HCT116 (cell line): ENCODE data around the gene PHOX2A. TPM values are rescaled to one million over a fixed set of nuclear protein-coding genes. Genes with fewer than 3 reads are reported as not detected.

Source experiments
- ATAC-seq: fragments of 200-7000 bp; cut with Tn5 transposase; 2 replicates; pipeline ENCODE4 v1.9.1; 2020; ENCODE audit warnings: mild to moderate bottlenecking, moderate library complexity
- BruUV-seq: library from RNA; stranded (reverse); fragments of 400-500 nt; replicated peaks from 2 replicates; lab custom pipeline; 2021; lab: Mats Ljungman, UMichigan
- CTCF ChIA-PET: fragments of 300-600 bp; sonication (Branson Sonifier 250); formaldehyde crosslinking; loops from one replicate; lab custom pipeline; 2021; ENCODE audit warnings: antibody characterized with exemption; lab: Charles Lee
- POLR2A ChIA-PET: fragments of 300-600, 350-600 bp; sonication (Branson Sonifier 250); formaldehyde crosslinking; loops from one replicate; lab custom pipeline; 2021; ENCODE audit warnings: antibody characterized with exemption; lab: Charles Lee
- RAD21 ChIA-PET, 2 experiments: fragments of 300-600 bp; sonication (Branson Sonifier 250); formaldehyde crosslinking; loops; one replicate each; lab custom pipeline; 2023; ENCODE audit warnings: low total read pairs in 2 of 2; ENCODE audit not compliant: uncharacterized antibody in 2 of 2, unreplicated experiment in 2 of 2, low non-redundant PET in 1 of 2; lab: Charles Lee
- DNase-seq: peaks from one replicate; pipeline ENCODE4 v3.0.0-alpha.2; 2010; ENCODE audit warnings: low read depth, low spot score
- H2AFZ ChIP-seq: fragments of 200-600 bp; shearing (Covaris generic), sonication (generic); 2 replicates; pipeline ENCODE4 v1.6.1; 2017; ENCODE audit warnings: low read depth, mixed run types, mixed read lengths, antibody characterized with exemption, low read length; ENCODE audit not compliant: poor library complexity, severe bottlenecking
- H3K27ac ChIP-seq: 2 replicates; pipeline ENCODE4 v1.5.1; 2012; ENCODE audit warnings: low read depth, low read length
- H3K27me3 ChIP-seq: fragments of 200-600 bp; sonication (generic); 2 replicates; pipeline ENCODE4 v1.6.1; 2016; ENCODE audit warnings: mixed run types, low read length, mixed read lengths; ENCODE audit not compliant: insufficient read depth
- H3K36me3 ChIP-seq, 2 experiments: fragments of 200-500 bp in 1 of 2; fragments of 200-600 bp in 1 of 2; sonication (Bioruptor generic) in 1 of 2; sonication (generic) in 1 of 2; 2 replicates each; pipeline versions ENCODE4 v1.5.1 to v1.6.1; 2014 to 2016; ENCODE audit warnings: low read length in 2 of 2, inconsistent platforms in 1 of 2, mixed read lengths in 1 of 2, mixed run types in 1 of 2; ENCODE audit not compliant: insufficient read depth in 2 of 2, control insufficient read depth in 1 of 2
- H3K4me1 ChIP-seq, 2 experiments: fragments of 200-600 bp in 1 of 2; sonication (generic) in 1 of 2; 2 replicates each; pipeline versions ENCODE4 v1.5.1 to v1.6.1; 2012 to 2017; ENCODE audit warnings: low read length in 2 of 2, inconsistent platforms in 1 of 2, mild to moderate bottlenecking in 1 of 2, mixed read lengths in 1 of 2, mixed run types in 1 of 2, moderate library complexity in 1 of 2; ENCODE audit not compliant: insufficient read depth in 2 of 2, control insufficient read depth in 1 of 2
- H3K4me2 ChIP-seq: fragments of 200-600 bp; sonication (generic); 2 replicates; pipeline ENCODE4 v1.6.1; 2017; ENCODE audit warnings: mixed run types, low read length, mixed read lengths
- H3K4me3 ChIP-seq, 2 experiments: fragments of 200-600 bp in 1 of 2; sonication (generic) in 1 of 2; replicated peaks in 1 of 2; 2 replicates each; pipeline ENCODE4 v1.5.1; 2011 to 2016; ENCODE audit warnings: low read length in 2 of 2, control low read depth in 1 of 2, low read depth in 1 of 2, mild to moderate bottlenecking in 1 of 2, mixed read lengths in 1 of 2, mixed run types in 1 of 2
- H3K79me2 ChIP-seq: fragments of 200-600 bp; sonication (generic); 2 replicates; pipeline ENCODE4 v1.6.1; 2017; ENCODE audit warnings: mild to moderate bottlenecking, mixed run types, low read length, moderate library complexity, mixed read lengths; ENCODE audit not compliant: insufficient read depth
- H3K9ac ChIP-seq: fragments of 200-600 bp; sonication (generic); 2 replicates; pipeline ENCODE4 v1.6.1; 2016; ENCODE audit warnings: low read length, mixed read lengths
- H3K9me2 ChIP-seq: fragments of 200-600 bp; sonication (generic), shearing (Covaris generic); 2 replicates; pipeline ENCODE4 v1.6.1; 2017; ENCODE audit warnings: mixed run types, mild to moderate bottlenecking, moderate library complexity; ENCODE audit not compliant: insufficient read depth
- H3K9me3 ChIP-seq, 2 experiments: fragments of 200-500 bp in 1 of 2; fragments of 200-600 bp in 1 of 2; sonication (Bioruptor generic) in 1 of 2; sonication (generic) in 1 of 2; 2 replicates each; pipeline ENCODE4 v1.6.1; 2014 to 2017; ENCODE audit warnings: low read length in 2 of 2, mixed read lengths in 2 of 2, inconsistent platforms in 1 of 2, low read depth in 1 of 2, mild to moderate bottlenecking in 1 of 2, mixed run types in 1 of 2, moderate library complexity in 1 of 2; ENCODE audit not compliant: control insufficient read depth in 1 of 2, insufficient read depth in 1 of 2
- H4K20me1 ChIP-seq: fragments of 200-600 bp; sonication (generic), shearing (Covaris generic); 2 replicates; pipeline ENCODE4 v1.6.1; 2017; ENCODE audit warnings: mixed run types, mild to moderate bottlenecking, moderate library complexity; ENCODE audit not compliant: insufficient read depth
- CEBPB ChIP-seq: IDR thresholded peaks from 2 replicates; pipeline ENCODE4 v1.6.1; 2012; ENCODE audit warnings: low read depth
- ELF1 ChIP-seq: IDR thresholded peaks from 2 replicates; pipeline ENCODE4 v1.6.1; 2012; ENCODE audit warnings: low read depth, borderline replicate concordance
- EZH2 ChIP-seq: fragments of 200-600 bp; sonication (generic); IDR thresholded peaks from 2 replicates; pipeline ENCODE4 v1.6.1; 2017; ENCODE audit warnings: antibody characterized with exemption, mixed run types
- EZH2phosphoT487 ChIP-seq: fragments of 200-600 bp; IDR thresholded peaks from 2 replicates; pipeline ENCODE4 v1.6.1; 2018; ENCODE audit warnings: antibody characterized with exemption, borderline replicate concordance
- FOSL1 ChIP-seq: IDR thresholded peaks from 2 replicates; pipeline ENCODE4 v1.6.1; 2012; ENCODE audit warnings: low read depth
- JUND ChIP-seq: IDR thresholded peaks from 2 replicates; pipeline ENCODE4 v1.6.1; 2012
- POLR2A ChIP-seq: IDR thresholded peaks from 2 replicates; pipeline ENCODE4 v1.7.0; 2011; ENCODE audit warnings: borderline replicate concordance; ENCODE audit not compliant: insufficient read depth, insufficient read length; ENCODE audit errors: extremely low read depth
- SP1 ChIP-seq: IDR thresholded peaks from 2 replicates; pipeline ENCODE4 v1.6.1; 2012; ENCODE audit warnings: low read depth
- TCF7L2 ChIP-seq: IDR thresholded peaks from 2 replicates; pipeline ENCODE4 v1.7.0; 2011; ENCODE audit warnings: borderline replicate concordance, inconsistent platforms; ENCODE audit not compliant: insufficient read depth, insufficient read length; ENCODE audit errors: extremely low read depth
- YY1 ChIP-seq: IDR thresholded peaks from 2 replicates; pipeline ENCODE4 v1.6.1; 2011; ENCODE audit warnings: low read length, low read depth, moderate library complexity, mild to moderate bottlenecking; ENCODE audit not compliant: insufficient replicate concordance; ENCODE audit errors: extremely low read depth
- ZFX ChIP-seq: fragments of 450-650 bp; IDR thresholded peaks from 2 replicates; pipeline ENCODE4 v1.6.1; 2017
- ZNF274 ChIP-seq: fragments of 200-500 bp; sonication (Bioruptor generic); IDR thresholded peaks from 2 replicates; pipeline ENCODE4 v1.6.1; 2014; ENCODE audit warnings: mild to moderate bottlenecking, low read depth, low read length, inconsistent platforms
- intact Hi-C: fragments of 100-400 bp; cut with micrococcal nuclease; formaldehyde crosslinking; loops from 2 replicates; pipeline ENCODE4 v1.10.0; 2022
- total RNA-seq: library from RNA; stranded (reverse); gene quantifications from one replicate; pipeline ENCODE4 v1.2.1, GENCODE V29; 2021; ENCODE audit not compliant: unreplicated experiment
- TF ChIP-seq, protein P1 (sequence below), 3 experiments: fragments of 200-600 bp in 1 of 3; sonication (generic) in 1 of 3; IDR thresholded peaks in 2 of 3; conservative IDR thresholded peaks in 1 of 3; 2 replicates each; pipeline ENCODE4 v1.5.1; 2012 to 2017; ENCODE audit warnings: low read depth in 2 of 3, low read length in 2 of 3, antibody characterized with exemption in 1 of 3, borderline replicate concordance in 1 of 3, control low read depth in 1 of 3, mild to moderate bottlenecking in 1 of 3, mixed read lengths in 1 of 3, mixed run types in 1 of 3, moderate library complexity in 1 of 3; ENCODE audit not compliant: insufficient read depth in 1 of 3
- TF ChIP-seq, protein P2 (sequence below): IDR thresholded peaks from 2 replicates; pipeline ENCODE4 v1.6.1; 2012
- TF ChIP-seq, protein P3 (sequence below): IDR thresholded peaks from 2 replicates; pipeline ENCODE4 v1.6.1; 2011; ENCODE audit warnings: mild to moderate bottlenecking, low read length, moderate library complexity; ENCODE audit not compliant: insufficient replicate concordance; ENCODE audit errors: extremely low read depth

The PHOX2A gene
- total RNA-seq, 1 experiment from 2014 or later = not detected

DNA sequence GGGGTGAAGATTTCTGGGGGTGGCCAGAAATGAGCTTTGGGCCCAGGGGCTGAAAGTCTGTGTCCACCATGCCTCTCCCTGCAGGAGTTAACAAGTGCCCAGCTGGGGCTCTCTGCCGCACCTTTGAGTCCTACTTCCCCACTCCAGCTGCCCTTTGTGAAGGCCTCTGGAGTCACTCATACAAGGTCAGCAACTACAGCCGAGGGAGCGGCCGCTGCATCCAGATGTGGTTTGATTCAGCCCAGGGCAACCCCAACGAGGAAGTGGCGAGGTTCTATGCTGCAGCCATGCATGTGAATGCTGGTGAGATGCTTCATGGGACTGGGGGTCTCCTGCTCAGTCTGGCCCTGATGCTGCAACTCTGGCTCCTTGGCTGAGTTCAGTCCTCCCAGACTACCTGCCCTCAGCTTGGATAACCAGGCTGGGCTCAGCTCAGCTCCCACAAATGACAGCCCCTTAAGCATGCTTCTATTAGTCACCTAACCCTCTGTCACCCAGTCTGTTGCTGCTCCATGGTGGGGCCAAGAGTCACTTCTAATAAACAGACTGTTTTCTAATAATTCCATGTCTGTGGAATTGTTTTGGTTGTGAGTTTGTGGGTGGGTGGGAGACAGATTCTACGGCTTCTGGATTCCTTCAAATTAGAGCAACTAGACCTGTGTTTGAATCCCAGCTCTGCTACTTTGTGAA is 22.4 kb downstream of the PHOX2A start:
- DNase-seq (no peak), ATAC-seq (no peak)
- Histone ChIP-seq H3K9ac (no peak overlapping the region), H3K4me3 (no peak overlapping the region), H3K27ac (no peak overlapping the region), H3K9me3 (no peaks in the 10 kb centered on the region), H3K36me3 (no peaks in the 10 kb centered on the region), H3K4me1 (peaks cover 17 to 21% of the 10 kb centered on the region in 2 experiments), H3K79me2 (peaks cover 10% of the 10 kb centered on the region; the same call in 1 of the 2 replicates), H3K27me3 (no peaks in the 10 kb centered on the region), H2AFZ (no peak overlapping the region), H3K9me2 (no peaks in the 10 kb centered on the region), H4K20me1 (no peaks in the 10 kb centered on the region), H3K4me2 (no peak overlapping the region)
- ChIA-PET RAD21 (no interaction called here), POLR2A (no interaction called here), CTCF (no interaction called here)
- TF ChIP-seq, protein P1, sequence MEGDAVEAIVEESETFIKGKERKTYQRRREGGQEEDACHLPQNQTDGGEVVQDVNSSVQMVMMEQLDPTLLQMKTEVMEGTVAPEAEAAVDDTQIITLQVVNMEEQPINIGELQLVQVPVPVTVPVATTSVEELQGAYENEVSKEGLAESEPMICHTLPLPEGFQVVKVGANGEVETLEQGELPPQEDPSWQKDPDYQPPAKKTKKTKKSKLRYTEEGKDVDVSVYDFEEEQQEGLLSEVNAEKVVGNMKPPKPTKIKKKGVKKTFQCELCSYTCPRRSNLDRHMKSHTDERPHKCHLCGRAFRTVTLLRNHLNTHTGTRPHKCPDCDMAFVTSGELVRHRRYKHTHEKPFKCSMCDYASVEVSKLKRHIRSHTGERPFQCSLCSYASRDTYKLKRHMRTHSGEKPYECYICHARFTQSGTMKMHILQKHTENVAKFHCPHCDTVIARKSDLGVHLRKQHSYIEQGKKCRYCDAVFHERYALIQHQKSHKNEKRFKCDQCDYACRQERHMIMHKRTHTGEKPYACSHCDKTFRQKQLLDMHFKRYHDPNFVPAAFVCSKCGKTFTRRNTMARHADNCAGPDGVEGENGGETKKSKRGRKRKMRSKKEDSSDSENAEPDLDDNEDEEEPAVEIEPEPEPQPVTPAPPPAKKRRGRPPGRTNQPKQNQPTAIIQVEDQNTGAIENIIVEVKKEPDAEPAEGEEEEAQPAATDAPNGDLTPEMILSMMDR (IDR thresholded peaks at IDR 0.05 in 2 of 3, conservative IDR thresholded peaks at IDR 0.05 in 1 of 3; ENCODE audit: borderline replicate concordance in 1 of 3, insufficient read depth in 1 of 3, low read depth in 2 of 3, low read length in 2 of 3) = no peak
- TF ChIP-seq EZH2phosphoT487 (no peak), CEBPB (no peak), ZNF274 (no peak), EZH2 (no peak), ELF1 (no peak), YY1 (no peak), JUND (no peak), ZFX (no peak), SP1 (no peak), POLR2A (no peak), TCF7L2 (no peak), FOSL1 (no peak)
- TF ChIP-seq, protein P2, sequence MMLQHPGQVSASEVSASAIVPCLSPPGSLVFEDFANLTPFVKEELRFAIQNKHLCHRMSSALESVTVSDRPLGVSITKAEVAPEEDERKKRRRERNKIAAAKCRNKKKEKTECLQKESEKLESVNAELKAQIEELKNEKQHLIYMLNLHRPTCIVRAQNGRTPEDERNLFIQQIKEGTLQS = no peak
- TF ChIP-seq, protein P3, sequence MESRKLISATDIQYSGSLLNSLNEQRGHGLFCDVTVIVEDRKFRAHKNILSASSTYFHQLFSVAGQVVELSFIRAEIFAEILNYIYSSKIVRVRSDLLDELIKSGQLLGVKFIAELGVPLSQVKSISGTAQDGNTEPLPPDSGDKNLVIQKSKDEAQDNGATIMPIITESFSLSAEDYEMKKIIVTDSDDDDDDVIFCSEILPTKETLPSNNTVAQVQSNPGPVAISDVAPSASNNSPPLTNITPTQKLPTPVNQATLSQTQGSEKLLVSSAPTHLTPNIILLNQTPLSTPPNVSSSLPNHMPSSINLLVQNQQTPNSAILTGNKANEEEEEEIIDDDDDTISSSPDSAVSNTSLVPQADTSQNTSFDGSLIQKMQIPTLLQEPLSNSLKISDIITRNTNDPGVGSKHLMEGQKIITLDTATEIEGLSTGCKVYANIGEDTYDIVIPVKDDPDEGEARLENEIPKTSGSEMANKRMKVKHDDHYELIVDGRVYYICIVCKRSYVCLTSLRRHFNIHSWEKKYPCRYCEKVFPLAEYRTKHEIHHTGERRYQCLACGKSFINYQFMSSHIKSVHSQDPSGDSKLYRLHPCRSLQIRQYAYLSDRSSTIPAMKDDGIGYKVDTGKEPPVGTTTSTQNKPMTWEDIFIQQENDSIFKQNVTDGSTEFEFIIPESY = no peak
- intact Hi-C loops = loop anchor here (5.0 to 10.0 kb wide), 2 partner anchors 119 to 213 kb away; partner anchors contain the start of genes CLPB and LAMTOR1
- BruUV-seq = no TSS peak
